HepG2 (cell line): Measurements from ENCODE around the gene NR1I2. TPM values are rescaled to one million over a fixed set of nuclear protein-coding genes. Genes with fewer than 3 reads are reported as not detected.

Source experiments
- ATAC-seq: fragments of 200-7000 bp; cut with Tn5 transposase; 3 replicates; pipeline ENCODE4 v1.9.1; 2020; ENCODE audit warnings: mild to moderate bottlenecking, moderate library complexity
- BruUV-seq: library from RNA; stranded (reverse); fragments of 400-500 nt; replicated peaks from 2 replicates; lab custom pipeline; 2021; lab: Mats Ljungman, UMichigan
- CTCF ChIA-PET: fragments of 300-600 bp; formaldehyde crosslinking; extraction: SDS; loops from one replicate; lab custom pipeline; 2021; ENCODE audit warnings: low total read pairs, inconsistent platforms, low intra/inter-chr PET ratio; lab: Yijun Ruan, JAX
- POLR2A ChIA-PET: fragments of 350-600 bp; sonication (Branson Sonifier 250); formaldehyde crosslinking; loops from one replicate; lab custom pipeline; 2020; ENCODE audit warnings: antibody characterized with exemption, inconsistent platforms; lab: Yijun Ruan, JAX
- DNase-seq: peaks from one replicate; pipeline ENCODE4 v3.0.0-alpha.2; 2015; ENCODE audit warnings: low spot score
- FAIRE-seq: peaks from 3 replicates; lab custom pipeline; 2011; peaks lifted over from hg19 to GRCh38; lab: Jason Lieb, UNC
- H2AFZ ChIP-seq: one replicate; pipeline ENCODE4 v1.6.1; 2011; ENCODE audit warnings: low read length, inconsistent platforms
- H3K27ac ChIP-seq: fragments of 300-600 bp; 3 replicates; pipeline ENCODE4 v1.8.0; 2011; ENCODE audit warnings: mixed run types, mild to moderate bottlenecking, mixed read lengths, low read length, inconsistent platforms; ENCODE audit not compliant: insufficient read depth; ENCODE audit errors: extremely low read length
- H3K27me3 ChIP-seq, 2 experiments: fragments of 200-600 bp in 1 of 2; 2 replicates in 1 of 2; 3 replicates in 1 of 2; pipeline versions ENCODE4 v1.6.0 to v1.8.0; 2011; ENCODE audit warnings: low read length in 2 of 2, mild to moderate bottlenecking in 2 of 2, moderate library complexity in 2 of 2, inconsistent platforms in 1 of 2; ENCODE audit not compliant: insufficient read depth in 2 of 2, control insufficient read depth in 1 of 2
- H3K36me3 ChIP-seq, 2 experiments: fragments of 200-600 bp in 1 of 2; replicated peaks in 1 of 2; 2 replicates in 1 of 2; 3 replicates in 1 of 2; pipeline versions ENCODE4 v1.5.1 to v1.8.0; 2011; ENCODE audit warnings: low read length in 2 of 2, inconsistent platforms in 1 of 2; ENCODE audit not compliant: insufficient read depth in 2 of 2, control insufficient read depth in 1 of 2
- H3K4me1 ChIP-seq: 2 replicates; pipeline ENCODE4 v1.5.1; 2012; ENCODE audit warnings: low read length, inconsistent platforms; ENCODE audit not compliant: insufficient read depth
- H3K4me2 ChIP-seq: 2 replicates; pipeline ENCODE4 v1.6.0; 2011; ENCODE audit warnings: low read depth, low read length, inconsistent platforms
- H3K4me3 ChIP-seq, 3 experiments: fragments of 200-600 bp in 1 of 3; sonication (generic), shearing (Covaris generic) in 1 of 3; replicated peaks in 1 of 3; 2 replicates each; pipeline ENCODE4 v1.5.1; 2011 to 2016; ENCODE audit warnings: low read length in 3 of 3, inconsistent platforms in 2 of 3, low read depth in 2 of 3, mild to moderate bottlenecking in 2 of 3, control low read depth in 1 of 3, mixed read lengths in 1 of 3; ENCODE audit not compliant: insufficient read depth in 1 of 3
- H3K79me2 ChIP-seq: one replicate; pipeline ENCODE4 v1.6.1; 2011; ENCODE audit warnings: low read length, inconsistent platforms; ENCODE audit not compliant: insufficient read depth
- H3K9ac ChIP-seq: 2 replicates; pipeline ENCODE4 v1.6.0; 2011; ENCODE audit warnings: mild to moderate bottlenecking, low read depth, low read length, inconsistent platforms; ENCODE audit not compliant: insufficient read depth
- H3K9me3 ChIP-seq: 2 replicates; pipeline ENCODE4 v1.5.1; 2012; ENCODE audit warnings: mild to moderate bottlenecking, low read length
- H4K20me1 ChIP-seq: 2 replicates; pipeline ENCODE4 v1.6.0; 2011; ENCODE audit warnings: inconsistent platforms, mild to moderate bottlenecking, low read length, moderate library complexity; ENCODE audit not compliant: insufficient read depth
- BRD4 ChIP-seq: sonication (generic); formaldehyde crosslinking; IDR thresholded peaks from 2 replicates; pipeline ENCODE4 v1.4.0; 2020; ENCODE audit warnings: missing genetic modification reagents
- CSRNP2 ChIP-seq: sonication (generic); formaldehyde crosslinking; conservative IDR thresholded peaks from 2 replicates; pipeline ENCODE4 v1.8.0; 2022; ENCODE audit warnings: low read depth, missing genetic modification reagents
- EED ChIP-seq: sonication (generic); formaldehyde crosslinking; IDR thresholded peaks from 2 replicates; pipeline ENCODE4 v1.5.0; 2020; ENCODE audit warnings: mild to moderate bottlenecking, missing genetic modification reagents
- KLF12 ChIP-seq: sonication (generic); formaldehyde crosslinking; IDR thresholded peaks from 2 replicates; pipeline ENCODE4 v1.4.0; 2020; ENCODE audit warnings: missing genetic modification reagents, borderline replicate concordance
- LCORL ChIP-seq, 2 experiments: fragments of 450-650 bp in 1 of 2; sonication (generic) in 1 of 2; formaldehyde crosslinking in 1 of 2; IDR thresholded peaks; 2 replicates each; pipeline versions ENCODE4 v1.5.0 to v1.6.1; 2017 to 2020; ENCODE audit warnings: antibody characterized with exemption in 1 of 2, missing genetic modification reagents in 1 of 2
- MTA3 ChIP-seq: sonication (generic); formaldehyde crosslinking; IDR thresholded peaks from 2 replicates; pipeline ENCODE4 v1.4.0; 2020; ENCODE audit warnings: missing genetic modification reagents
- NAIF1 ChIP-seq: sonication (generic); formaldehyde crosslinking; IDR thresholded peaks from 2 replicates; pipeline ENCODE4 v1.5.0; 2020; ENCODE audit warnings: mild to moderate bottlenecking, missing genetic modification reagents, borderline replicate concordance
- RARA ChIP-seq: IDR thresholded peaks from 2 replicates; pipeline ENCODE4 v1.6.1; 2016; ENCODE audit warnings: missing genetic modification reagents, missing compliant biosample characterization
- SIX4 ChIP-seq: sonication (generic); formaldehyde crosslinking; IDR thresholded peaks from 2 replicates; pipeline ENCODE4 v1.4.0; 2020; ENCODE audit warnings: missing genetic modification reagents
- ZNF10 ChIP-seq: sonication (generic); formaldehyde crosslinking; IDR thresholded peaks from 2 replicates; pipeline ENCODE4 v1.4.0; 2020; ENCODE audit warnings: mild to moderate bottlenecking, low read depth, missing genetic modification reagents, borderline replicate concordance
- ZNF780A ChIP-seq: sonication (generic); formaldehyde crosslinking; IDR thresholded peaks from 2 replicates; pipeline ENCODE4 v1.8.0; 2022; ENCODE audit warnings: mild to moderate bottlenecking, missing genetic modification reagents, moderate library complexity
- WGBS: methylation state at CpG from one replicate; pipeline ENCODE4 v1.1.6; 2017; ENCODE audit warnings: low lambda C conversion rate; 5-methylcytosine and 5-hydroxymethylcytosine counted together
- in situ Hi-C: cut with HindIII; loops from 2 replicates; pipeline ENCODE4 v1.10.0; 2017; ENCODE audit warnings: low pct_unique_long_range_greater_than_20kb; ENCODE audit not compliant: extremely low pct_ligation_motif_present
- intact Hi-C: fragments of 100-400 bp; cut with micrococcal nuclease; formaldehyde crosslinking; loops from one replicate; pipeline ENCODE4 v1.10.0; 2022; ENCODE audit not compliant: unreplicated experiment
- polyA plus RNA-seq, 8 experiments: library from polyadenylated mRNA; depleted of rRNA in 3 of 8; stranded (reverse) in 7 of 8; unstranded in 1 of 8; fragments of >200 nt; fragmentation: Illumina TruSeq in 4 of 8; extraction: Trizol in 4 of 8; gene quantifications; 2 replicates each; pipeline versions ENCODE4 v1.2.1 to v1.2.3, GENCODE V29; 2011 to 2016; ENCODE audit warnings: low read depth in 4 of 8, missing spikeins in 1 of 8, mixed read lengths in 1 of 8; ENCODE audit not compliant: insufficient read depth in 1 of 8
- total RNA-seq, 5 experiments: library from RNA; depleted of rRNA; stranded (reverse); fragments of >200 nt; fragmentation: Illumina TruSeq; extraction: Trizol; gene quantifications; 2 replicates each; pipeline ENCODE4 v1.2.3, GENCODE V29; 2016; ENCODE audit warnings: low read depth in 1 of 5
- TF ChIP-seq, protein P1 (sequence below): IDR thresholded peaks from 2 replicates; pipeline ENCODE4 v1.6.1; 2012; ENCODE audit warnings: low read depth, low read length, improper control_type of control experiment
- TF ChIP-seq, protein P2 (sequence below): sonication (generic); formaldehyde crosslinking; IDR thresholded peaks from 2 replicates; pipeline ENCODE4 v1.5.1; 2020; ENCODE audit warnings: mild to moderate bottlenecking, missing genetic modification reagents
- TF ChIP-seq, protein P3 (sequence below): sonication (generic); formaldehyde crosslinking; IDR thresholded peaks from 2 replicates; pipeline ENCODE4 v1.4.0; 2020; ENCODE audit warnings: mild to moderate bottlenecking, missing genetic modification reagents

Gene NR1I2
- total and polyA plus RNA-seq, 2 of the 13 experiments (the other 11 are each of a cell fraction or from before 2014, with no cell fraction given), result 8.8 to 13.4 TPM

- TF ChIP-seq, protein P1, sequence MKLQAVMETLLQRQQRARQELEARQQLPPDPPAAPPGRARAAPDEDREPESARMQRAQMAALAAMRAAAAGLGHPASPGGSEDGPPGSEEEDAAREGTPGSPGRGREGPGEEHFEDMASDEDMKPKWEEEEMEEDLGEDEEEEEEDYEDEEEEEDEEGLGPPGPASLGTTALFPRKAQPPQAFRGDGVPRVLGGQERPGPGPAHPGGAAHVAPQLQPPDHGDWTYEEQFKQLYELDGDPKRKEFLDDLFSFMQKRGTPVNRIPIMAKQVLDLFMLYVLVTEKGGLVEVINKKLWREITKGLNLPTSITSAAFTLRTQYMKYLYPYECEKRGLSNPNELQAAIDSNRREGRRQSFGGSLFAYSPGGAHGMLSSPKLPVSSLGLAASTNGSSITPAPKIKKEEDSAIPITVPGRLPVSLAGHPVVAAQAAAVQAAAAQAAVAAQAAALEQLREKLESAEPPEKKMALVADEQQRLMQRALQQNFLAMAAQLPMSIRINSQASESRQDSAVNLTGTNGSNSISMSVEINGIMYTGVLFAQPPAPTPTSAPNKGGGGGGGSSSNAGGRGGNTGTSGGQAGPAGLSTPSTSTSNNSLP, result no peak
- TF ChIP-seq, protein P2, sequence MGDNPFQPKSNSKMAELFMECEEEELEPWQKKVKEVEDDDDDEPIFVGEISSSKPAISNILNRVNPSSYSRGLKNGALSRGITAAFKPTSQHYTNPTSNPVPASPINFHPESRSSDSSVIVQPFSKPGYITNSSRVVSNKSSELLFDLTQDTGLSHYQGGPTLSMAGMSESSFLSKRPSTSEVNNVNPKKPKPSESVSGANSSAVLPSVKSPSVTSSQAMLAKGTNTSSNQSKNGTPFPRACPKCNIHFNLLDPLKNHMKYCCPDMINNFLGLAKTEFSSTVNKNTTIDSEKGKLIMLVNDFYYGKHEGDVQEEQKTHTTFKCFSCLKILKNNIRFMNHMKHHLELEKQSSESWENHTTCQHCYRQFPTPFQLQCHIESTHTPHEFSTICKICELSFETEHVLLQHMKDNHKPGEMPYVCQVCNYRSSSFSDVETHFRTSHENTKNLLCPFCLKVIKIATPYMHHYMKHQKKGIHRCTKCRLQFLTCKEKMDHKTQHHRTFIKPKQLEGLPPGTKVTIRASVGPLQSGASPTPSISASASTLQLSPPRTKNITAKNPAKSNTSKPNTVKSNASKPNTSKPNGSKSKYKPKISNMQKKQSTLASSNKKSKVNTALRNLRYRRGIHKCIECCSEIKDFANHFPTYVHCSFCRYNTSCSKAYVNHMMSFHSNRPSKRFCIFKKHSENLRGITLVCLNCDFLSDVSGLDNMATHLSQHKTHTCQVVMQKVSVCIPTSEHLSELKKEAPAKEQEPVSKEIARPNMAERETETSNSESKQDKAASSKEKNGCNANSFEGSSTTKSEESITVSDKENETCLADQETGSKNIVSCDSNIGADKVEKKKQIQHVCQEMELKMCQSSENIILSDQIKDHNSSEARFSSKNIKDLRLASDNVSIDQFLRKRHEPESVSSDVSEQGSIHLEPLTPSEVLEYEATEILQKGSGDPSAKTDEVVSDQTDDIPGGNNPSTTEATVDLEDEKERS, result no peak
- TF ChIP-seq SIX4 (CRISPR knock-in tag), result no peak
- TF ChIP-seq, protein P3, sequence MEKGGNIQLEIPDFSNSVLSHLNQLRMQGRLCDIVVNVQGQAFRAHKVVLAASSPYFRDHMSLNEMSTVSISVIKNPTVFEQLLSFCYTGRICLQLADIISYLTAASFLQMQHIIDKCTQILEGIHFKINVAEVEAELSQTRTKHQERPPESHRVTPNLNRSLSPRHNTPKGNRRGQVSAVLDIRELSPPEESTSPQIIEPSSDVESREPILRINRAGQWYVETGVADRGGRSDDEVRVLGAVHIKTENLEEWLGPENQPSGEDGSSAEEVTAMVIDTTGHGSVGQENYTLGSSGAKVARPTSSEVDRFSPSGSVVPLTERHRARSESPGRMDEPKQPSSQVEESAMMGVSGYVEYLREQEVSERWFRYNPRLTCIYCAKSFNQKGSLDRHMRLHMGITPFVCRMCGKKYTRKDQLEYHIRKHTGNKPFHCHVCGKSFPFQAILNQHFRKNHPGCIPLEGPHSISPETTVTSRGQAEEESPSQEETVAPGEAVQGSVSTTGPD (CRISPR knock-in tag), result no peak
Observed at GRCh38 chr3:119817071-119817470, 35.2 kb downstream of the NR1I2 start (continued).

- H4K20me1 ChIP-seq, result no peaks in the 10 kb centered on the region
- H2AFZ ChIP-seq, result no peak overlapping the region
- DNase-seq (peak; percentile 18), FAIRE-seq (no peak), ATAC-seq (peak; percentile 32; the same call in 2 of the 3 replicates)
- H3K79me2 ChIP-seq, result no peaks in the 10 kb centered on the region
- POLR2A ChIA-PET, result interaction anchor here (1.6 kb wide), 1 partner anchor 21 kb away, joined by 5 read pairs; no protein-coding TSS in a partner anchor
- H3K4me1 ChIP-seq, result peaks cover 11% of the 10 kb centered on the region
- no peak overlapping the region for H3K4me2 ChIP-seq
- no peak overlapping the region for H3K27ac ChIP-seq
- H3K4me3 ChIP-seq, result no peak overlapping the region
- in situ Hi-C loops (no loop called here), intact Hi-C loops (no loop called here)
- H3K9me3 ChIP-seq, result no peaks in the 10 kb centered on the region
- no peaks in the 10 kb centered on the region; a peak in 1 of 5 replicates for H3K27me3 ChIP-seq
- 85% methylated on average over 13 of the region's 13 CpGs for WGBS
- CTCF ChIA-PET, result no interaction called here
- no peaks in the 10 kb centered on the region for H3K36me3 ChIP-seq
- H3K9ac ChIP-seq, result no peak overlapping the region
- BruUV-seq, result TSS peak; percentile 29
- TF ChIP-seq MTA3 (CRISPR knock-in tag), result no peak
- TF ChIP-seq NAIF1 (CRISPR knock-in tag), result no peak
- no peak for TF ChIP-seq LCORL (IDR thresholded peaks at IDR 0.05)
- no peak for TF ChIP-seq LCORL (CRISPR knock-in tag; IDR thresholded peaks at IDR 0.05)
- no peak for TF ChIP-seq RARA
- TF ChIP-seq CSRNP2 (CRISPR knock-in tag), result no peak
- no peak for TF ChIP-seq ZNF780A
- TF ChIP-seq BRD4 (CRISPR knock-in tag), result no peak
- no peak for TF ChIP-seq ZNF10 (CRISPR knock-in tag)
- no peak for TF ChIP-seq KLF12
- TF ChIP-seq EED (CRISPR knock-in tag), result no peak
Observed at GRCh38 chr3:119817583-119818363, 35.9 kb downstream of the NR1I2 start.
